Heart left ventricle (tissue), 13 donors: ENCODE measurements around the gene MTFMT.

Experiments
- POLR2A ChIP-seq, 2 donors: fragments of 450-650 bp; IDR thresholded peaks; one replicate each; pipeline ENCODE4 v1.6.1; 2017; ENCODE audit warnings: antibody characterized with exemption in 2 of 2, mild to moderate bottlenecking in 2 of 2, moderate library complexity in 2 of 2
- TF ChIP-seq, protein P1 (sequence below), 12 donors: fragments of 200-600 bp; sonication (generic) in 4 of 12; IDR thresholded peaks; one replicate each; pipeline versions ENCODE4 v1.5.0 to v1.8.0; 2018 to 2022; ENCODE audit warnings: antibody characterized with exemption in 12 of 12, mild to moderate bottlenecking in 5 of 12
- donor health status: ischemic (EF 13 %, LVEDD 7.1; RV severe dilation, severe dysfunction).
- donor health status: DM: no; HTN: yes; CAD: no.
- donor health status: DM: no; HTN: no; CAD: no.
- donor health status: ischemic (EF 25% LVEDD 6.9; RV normal size, moderate dysfunction).
- donor health status: ischemic (EF 25% LVEDD 5.7; RV mildly dilated, moderate dysfunction).
- donor health status: ischemic (EF 35%, LVEDD 5.7; RV mildly dilated, moderate dysfunction).
- donor health status: nonischemic (EF 11% LVEDD 7.7; RV severe dilation, severe dysfunction).
- donor health status: DM: yes; HTN: yes; CAD: no.
- donor health status: PGD.
- donor health status: ischemic (EF 29% LVEDD 5.4; RV normal size, mild dysfunction).
- donor health status: nonischemic (EF 23%, LVEDD 6.1; RV moderate dilation, normal function).

DNA sequence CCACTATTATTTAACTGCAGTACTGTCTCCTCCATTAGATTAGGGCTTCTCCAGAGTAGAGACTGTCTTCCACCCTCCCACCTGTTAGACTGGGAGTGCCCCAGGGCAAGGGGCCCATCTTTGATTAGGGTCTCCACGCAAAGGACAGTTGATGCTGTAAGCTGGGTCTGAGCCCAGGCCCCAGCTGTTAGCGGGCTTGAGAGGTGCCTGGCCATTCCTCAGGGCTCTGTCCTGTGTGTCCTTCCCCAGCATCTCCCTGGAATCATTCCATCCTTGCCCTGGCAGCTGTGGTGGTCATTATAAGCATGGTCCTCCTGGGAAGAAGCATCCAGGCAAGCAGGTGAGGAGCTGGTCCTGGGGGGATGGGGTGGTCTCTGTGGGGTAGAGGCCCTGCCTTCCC is 21.8 kb upstream of the MTFMT start:
- TF ChIP-seq, protein P1, sequence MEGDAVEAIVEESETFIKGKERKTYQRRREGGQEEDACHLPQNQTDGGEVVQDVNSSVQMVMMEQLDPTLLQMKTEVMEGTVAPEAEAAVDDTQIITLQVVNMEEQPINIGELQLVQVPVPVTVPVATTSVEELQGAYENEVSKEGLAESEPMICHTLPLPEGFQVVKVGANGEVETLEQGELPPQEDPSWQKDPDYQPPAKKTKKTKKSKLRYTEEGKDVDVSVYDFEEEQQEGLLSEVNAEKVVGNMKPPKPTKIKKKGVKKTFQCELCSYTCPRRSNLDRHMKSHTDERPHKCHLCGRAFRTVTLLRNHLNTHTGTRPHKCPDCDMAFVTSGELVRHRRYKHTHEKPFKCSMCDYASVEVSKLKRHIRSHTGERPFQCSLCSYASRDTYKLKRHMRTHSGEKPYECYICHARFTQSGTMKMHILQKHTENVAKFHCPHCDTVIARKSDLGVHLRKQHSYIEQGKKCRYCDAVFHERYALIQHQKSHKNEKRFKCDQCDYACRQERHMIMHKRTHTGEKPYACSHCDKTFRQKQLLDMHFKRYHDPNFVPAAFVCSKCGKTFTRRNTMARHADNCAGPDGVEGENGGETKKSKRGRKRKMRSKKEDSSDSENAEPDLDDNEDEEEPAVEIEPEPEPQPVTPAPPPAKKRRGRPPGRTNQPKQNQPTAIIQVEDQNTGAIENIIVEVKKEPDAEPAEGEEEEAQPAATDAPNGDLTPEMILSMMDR (IDR thresholded peaks at IDR 0.05): no peak
- no peak for TF ChIP-seq POLR2A (IDR thresholded peaks at IDR 0.05)
